ENCODE data around the gene FBXL19.

Gene FBXL19

GRCh38 chr16:30989469-30990047, 66.2 kb downstream of the FBXL19 start:
- H3K4me3 ChIP-seq (ENCODE audit: low read depth, low read length): no peak overlapping the region
- no peak for DNase-seq (ENCODE audit: low read depth)

GRCh38 chr16:30990105-30990504, 66.7 kb downstream of the FBXL19 start:
- H3K4me3 ChIP-seq (ENCODE audit: low read depth, low read length): no peak overlapping the region
- DNase-seq (ENCODE audit: low read depth): no peak
- TF ChIP-seq, protein P1, sequence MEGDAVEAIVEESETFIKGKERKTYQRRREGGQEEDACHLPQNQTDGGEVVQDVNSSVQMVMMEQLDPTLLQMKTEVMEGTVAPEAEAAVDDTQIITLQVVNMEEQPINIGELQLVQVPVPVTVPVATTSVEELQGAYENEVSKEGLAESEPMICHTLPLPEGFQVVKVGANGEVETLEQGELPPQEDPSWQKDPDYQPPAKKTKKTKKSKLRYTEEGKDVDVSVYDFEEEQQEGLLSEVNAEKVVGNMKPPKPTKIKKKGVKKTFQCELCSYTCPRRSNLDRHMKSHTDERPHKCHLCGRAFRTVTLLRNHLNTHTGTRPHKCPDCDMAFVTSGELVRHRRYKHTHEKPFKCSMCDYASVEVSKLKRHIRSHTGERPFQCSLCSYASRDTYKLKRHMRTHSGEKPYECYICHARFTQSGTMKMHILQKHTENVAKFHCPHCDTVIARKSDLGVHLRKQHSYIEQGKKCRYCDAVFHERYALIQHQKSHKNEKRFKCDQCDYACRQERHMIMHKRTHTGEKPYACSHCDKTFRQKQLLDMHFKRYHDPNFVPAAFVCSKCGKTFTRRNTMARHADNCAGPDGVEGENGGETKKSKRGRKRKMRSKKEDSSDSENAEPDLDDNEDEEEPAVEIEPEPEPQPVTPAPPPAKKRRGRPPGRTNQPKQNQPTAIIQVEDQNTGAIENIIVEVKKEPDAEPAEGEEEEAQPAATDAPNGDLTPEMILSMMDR (IDR thresholded peaks at IDR 0.05; ENCODE audit: low read depth, low read length, missing control alignments): no peak

More at GRCh38 chr16:30989469-30990047, 66.2 kb downstream of the FBXL19 start:
- TF ChIP-seq, protein P1 (IDR thresholded peaks at IDR 0.05; ENCODE audit: low read depth, low read length, missing control alignments): no peak

- no peak overlapping the region for H3K4me3 ChIP-seq (ENCODE audit: low read depth, low read length)
- TF ChIP-seq, protein P1 (IDR thresholded peaks at IDR 0.05; ENCODE audit: low read depth, low read length, missing control alignments): no peak
These were observed 67.7 kb downstream of the FBXL19 start for GRCh38 chr16:30991052-30991451.

DNA sequence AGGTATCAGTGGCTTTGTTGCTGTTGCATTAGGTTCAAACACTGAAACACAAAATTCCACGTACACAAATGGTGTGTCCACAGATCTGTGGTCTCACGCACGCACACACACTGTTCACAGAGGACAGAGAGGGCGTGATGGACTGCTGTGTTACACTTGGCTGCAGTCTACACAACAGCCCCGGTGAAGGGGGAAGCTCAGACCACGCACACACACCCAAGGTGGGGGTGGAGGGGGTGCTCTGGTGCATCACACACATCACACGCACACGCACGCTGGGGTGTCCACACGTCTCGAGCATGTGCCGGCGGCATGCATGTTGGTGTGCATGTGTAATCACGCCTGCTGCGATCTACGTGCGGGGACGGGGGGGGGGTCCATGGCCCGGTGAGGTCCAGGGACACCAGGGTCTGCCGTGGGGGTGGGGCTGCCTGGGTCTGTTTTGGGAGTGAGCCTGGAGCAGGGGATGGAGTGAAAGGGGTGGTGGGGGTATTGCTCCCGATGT, 69.0 kb downstream of the FBXL19 start:
- H3K4me3 ChIP-seq (ENCODE audit: low read depth, low read length): no peak overlapping the region
- TF ChIP-seq, protein P1 (IDR thresholded peaks at IDR 0.05; ENCODE audit: low read depth, low read length, missing control alignments): no peak
- no peak for DNase-seq (ENCODE audit: low read depth)

More at GRCh38 chr16:30991052-30991451, 67.7 kb downstream of the FBXL19 start:
- DNase-seq (ENCODE audit: low read depth): no peak

GRCh38 chr16:30992931-30993816, 69.8 kb downstream of the FBXL19 start:
- TF ChIP-seq, protein P1 (IDR thresholded peaks at IDR 0.05; ENCODE audit: low read depth, low read length, missing control alignments): no peak
- no peak overlapping the region for H3K4me3 ChIP-seq (ENCODE audit: low read depth, low read length)
- no peak for DNase-seq (ENCODE audit: low read depth)

DNA sequence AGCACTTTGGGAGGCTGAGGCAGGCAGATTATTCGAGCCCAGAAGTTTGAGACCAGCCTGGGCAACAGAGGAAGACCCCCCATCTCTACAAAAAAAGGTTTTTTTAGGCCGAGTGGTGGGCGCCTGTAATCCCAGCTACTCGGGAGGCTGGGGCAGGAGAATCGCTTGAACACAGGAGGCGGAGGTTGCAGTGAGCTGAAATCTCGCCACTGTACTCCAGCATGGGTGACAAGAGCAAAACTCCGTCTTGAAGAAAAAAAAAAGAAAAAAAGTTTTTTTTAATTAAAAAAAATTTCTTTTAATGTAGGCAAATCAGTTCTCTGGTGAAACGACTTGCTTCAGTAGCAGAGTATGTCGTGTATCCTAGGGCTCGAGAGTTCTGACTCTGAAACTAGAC, 72.6 kb downstream of the FBXL19 start:
- TF ChIP-seq, protein P1 (IDR thresholded peaks at IDR 0.05; ENCODE audit: low read depth, low read length, missing control alignments): no peak
- H3K4me3 ChIP-seq (ENCODE audit: low read depth, low read length): peak overlapping the region; percentile 74
- no peak for DNase-seq (ENCODE audit: low read depth)

Measured in GM12864 (cell line).